Small intestine (tissue), 7 donors: ENCODE measurements around the gene ZNF644. TPM values are rescaled to one million over a fixed set of nuclear protein-coding genes. Genes with fewer than 3 reads are reported as not detected.
"Not testable (repeated sequence)": the region's sequence is repeated elsewhere in the genome, so short reads cannot be mapped to it uniquely, and the experiment has no call there.

ENCODE experiments used
- DNase-seq, 2 donors: peaks; one replicate each; pipeline versions ENCODE4 v3.0.0 to v3.0.0-alpha.2; 2013
- FAIRE-seq: peaks from 2 replicates; lab custom pipeline; 2012; peaks lifted over from hg19 to GRCh38; lab: Jason Lieb, UNC
- H3K27ac ChIP-seq, 3 donors: one replicate each; pipeline ENCODE4 v1.5.1; 2013; ENCODE audit warnings: low read length in 2 of 3, mild to moderate bottlenecking in 2 of 3, control low read depth in 1 of 3, inconsistent platforms in 1 of 3, low read depth in 1 of 3, moderate library complexity in 1 of 3
- H3K27me3 ChIP-seq, 3 donors: one replicate each; pipeline ENCODE4 v1.6.1; 2013; ENCODE audit warnings: low read length in 3 of 3, inconsistent platforms in 1 of 3; ENCODE audit not compliant: control insufficient read depth in 3 of 3, insufficient read depth in 3 of 3
- H3K36me3 ChIP-seq, 3 donors: one replicate each; pipeline ENCODE4 v1.6.1; 2013; ENCODE audit warnings: low read length in 3 of 3, inconsistent platforms in 1 of 3, low read depth in 1 of 3, mild to moderate bottlenecking in 1 of 3, moderate library complexity in 1 of 3; ENCODE audit not compliant: control insufficient read depth in 3 of 3, insufficient read depth in 2 of 3
- H3K4me1 ChIP-seq, 3 donors: one replicate each; pipeline ENCODE4 v1.6.1; 2013; ENCODE audit warnings: low read length in 2 of 3, inconsistent platforms in 1 of 3, low read depth in 1 of 3, mild to moderate bottlenecking in 1 of 3, moderate library complexity in 1 of 3; ENCODE audit not compliant: control insufficient read depth in 3 of 3, insufficient read depth in 2 of 3
- H3K4me3 ChIP-seq, 3 donors: one replicate each; pipeline ENCODE4 v1.5.1; 2013; ENCODE audit warnings: low read length in 3 of 3, control low read depth in 1 of 3, inconsistent platforms in 1 of 3, low read depth in 1 of 3, mild to moderate bottlenecking in 1 of 3, moderate library complexity in 1 of 3
- H3K9me3 ChIP-seq, 2 donors: one replicate each; pipeline ENCODE4 v1.6.1; 2013; ENCODE audit warnings: low read depth in 1 of 2, low read length in 1 of 2; ENCODE audit not compliant: control insufficient read depth in 2 of 2, insufficient read depth in 1 of 2
- WGBS, 3 donors: extraction: QIAGEN DNeasy Blood & Tissue Kit; methylation state at CpG; one replicate each; pipeline ENCODE4 v1.1.7; 2013; 5-methylcytosine and 5-hydroxymethylcytosine counted together
- polyA plus RNA-seq, 4 donors: library from polyadenylated mRNA; stranded (reverse) in 3 of 4; unstranded in 1 of 4; fragments of 200-250 nt in 3 of 4; fragments of 120-200 nt in 1 of 4; gene quantifications; one replicate each; pipeline versions ENCODE4 v1.2.1 to v1.2.3, GENCODE V29; 2013
- donor health status: healthy with polysubstance abuse.
- donor health status: control.
- donor health status: control.
- donor health status: Bipolar disorder and iron deficiency.
- donor health status: healthy.

ZNF644 gene
- polyA plus RNA-seq, 4 donors, result 14.1 to 39.3 (median 17.0) TPM

GRCh38 chr1:90919190-90919719 is 102.6 kb downstream of the ZNF644 start:
- H3K4me1 ChIP-seq, result peaks cover 0 to 3% (median 0%) of the 10 kb centered on the region in 3 donors
- no peak overlapping the region for H3K27ac ChIP-seq
- H3K9me3 ChIP-seq, result no peaks in the 10 kb centered on the region
- no peak overlapping the region for H3K4me3 ChIP-seq
- 6 to 52% (median 44%) methylated on average over 1 of the region's 1 CpG for WGBS, 3 donors
- H3K27me3 ChIP-seq, result no peaks in the 10 kb centered on the region
- FAIRE-seq, result no peak
- DNase-seq, result peak; percentile 12 to 17
- peaks cover 0 to 3% (median 3%) of the 10 kb centered on the region in 3 donors for H3K36me3 ChIP-seq

GRCh38 chr1:90911353-90911752 is 110.5 kb downstream of the ZNF644 start:
- Histone ChIP-seq H3K27me3 (no peaks in the 10 kb centered on the region), H3K36me3 (peaks cover 0 to 8% (median 0%) of the 10 kb centered on the region in 3 donors), H3K4me1 (no peaks in the 10 kb centered on the region), H3K4me3 (no peak overlapping the region), H3K9me3 (no peaks in the 10 kb centered on the region), H3K27ac (no peak overlapping the region)
- no peak for DNase-seq
- FAIRE-seq, result peak; percentile 10
- WGBS, 3 donors, result 81 to 100% (median 91%) methylated on average over 1 of the region's 1 CpG

- H3K9me3 ChIP-seq, result no peaks in the 10 kb centered on the region
- H3K4me1 ChIP-seq, result no peaks in the 10 kb centered on the region
- no peak for FAIRE-seq
- no peak overlapping the region for H3K4me3 ChIP-seq
- DNase-seq, result no peak
- H3K27me3 ChIP-seq, result no peaks in the 10 kb centered on the region
- H3K36me3 ChIP-seq, result peaks cover 0 to 4% (median 0%) of the 10 kb centered on the region in 3 donors
- no peak overlapping the region for H3K27ac ChIP-seq
Measured at GRCh38 chr1:90902672-90903071, 119.2 kb downstream of the ZNF644 start.

- H3K36me3 ChIP-seq, result peaks cover 0 to 4% (median 0%) of the 10 kb centered on the region in 3 donors
- no peak overlapping the region for H3K4me3 ChIP-seq
- no peaks in the 10 kb centered on the region for H3K9me3 ChIP-seq
- H3K27me3 ChIP-seq, result no peaks in the 10 kb centered on the region
- DNase-seq, result no peak
- H3K27ac ChIP-seq, result no peak overlapping the region
- FAIRE-seq, result no peak
- no peaks in the 10 kb centered on the region for H3K4me1 ChIP-seq
- WGBS, 3 donors, result 98 to 100% (median 98%) methylated on average over 3 of the region's 3 CpGs
Measured at GRCh38 chr1:90899263-90899662, 122.6 kb downstream of the ZNF644 start.

- not testable (repeated sequence) for DNase-seq, FAIRE-seq, H3K27me3 ChIP-seq, H3K27ac ChIP-seq, H3K4me1 ChIP-seq, H3K4me3 ChIP-seq, H3K36me3 ChIP-seq, H3K9me3 ChIP-seq
- WGBS, 3 donors, result 97 to 98% (median 98%) methylated on average over 26 to 38 of the region's 38 CpGs
Measured at GRCh38 chr1:90893679-90894078, 128.2 kb downstream of the ZNF644 start.

- H3K4me1 ChIP-seq, H3K36me3 ChIP-seq, FAIRE-seq, H3K27ac ChIP-seq, H3K27me3 ChIP-seq, DNase-seq, H3K4me3 ChIP-seq, H3K9me3 ChIP-seq: not testable (repeated sequence)
- 97 to 100% (median 98%) methylated on average over 1 of the region's 1 CpG for WGBS, 3 donors
Measured at GRCh38 chr1:90892884-90893283, 129.0 kb downstream of the ZNF644 start.

GRCh38 chr1:90892196-90892595 is 129.6 kb downstream of the ZNF644 start:
- 93 to 98% (median 95%) methylated on average over 9 to 19 of the region's 20 CpGs for WGBS, 3 donors
- H3K27me3 ChIP-seq, FAIRE-seq, H3K27ac ChIP-seq, H3K4me1 ChIP-seq, H3K4me3 ChIP-seq, DNase-seq, H3K9me3 ChIP-seq, H3K36me3 ChIP-seq: not testable (repeated sequence)

GRCh38 chr1:90891756-90892155 is 130.1 kb downstream of the ZNF644 start:
- H3K4me3 ChIP-seq, FAIRE-seq, DNase-seq, H3K9me3 ChIP-seq, H3K4me1 ChIP-seq, H3K27me3 ChIP-seq, H3K27ac ChIP-seq, H3K36me3 ChIP-seq: not testable (repeated sequence)
- WGBS, 3 donors, result 96 to 98% (median 97%) methylated on average over 9 to 25 of the region's 28 CpGs

GRCh38 chr1:90882221-90882620 is 139.6 kb downstream of the ZNF644 start:
- DNase-seq (no peak), FAIRE-seq (no peak)
- Histone ChIP-seq H3K9me3 (peaks cover 1 to 14% of the 10 kb centered on the region in 2 donors), H3K4me1 (no peaks in the 10 kb centered on the region), H3K36me3 (no peaks in the 10 kb centered on the region), H3K27me3 (no peaks in the 10 kb centered on the region), H3K27ac (no peak overlapping the region), H3K4me3 (no peak overlapping the region)
- 46 to 53% (median 49%) methylated on average over 3 of the region's 3 CpGs for WGBS, 3 donors
